A549 treated with Mapracorat at 1 μM for 4 hours (cell line): ENCODE results near the gene GP9. TPM values are rescaled to one million over a fixed set of nuclear protein-coding genes. Genes with fewer than 3 reads are reported as not detected.

Experiments used
- total RNA-seq: library from RNA; stranded (reverse); fragments of 200-300 nt; extraction: Qiagen RNA extraction; gene quantifications from 5 replicates; pipeline ENCODE4 v1.2.3, GENCODE V29; 2022

Gene GP9
- total RNA-seq = not detected in 5 replicates

DNA sequence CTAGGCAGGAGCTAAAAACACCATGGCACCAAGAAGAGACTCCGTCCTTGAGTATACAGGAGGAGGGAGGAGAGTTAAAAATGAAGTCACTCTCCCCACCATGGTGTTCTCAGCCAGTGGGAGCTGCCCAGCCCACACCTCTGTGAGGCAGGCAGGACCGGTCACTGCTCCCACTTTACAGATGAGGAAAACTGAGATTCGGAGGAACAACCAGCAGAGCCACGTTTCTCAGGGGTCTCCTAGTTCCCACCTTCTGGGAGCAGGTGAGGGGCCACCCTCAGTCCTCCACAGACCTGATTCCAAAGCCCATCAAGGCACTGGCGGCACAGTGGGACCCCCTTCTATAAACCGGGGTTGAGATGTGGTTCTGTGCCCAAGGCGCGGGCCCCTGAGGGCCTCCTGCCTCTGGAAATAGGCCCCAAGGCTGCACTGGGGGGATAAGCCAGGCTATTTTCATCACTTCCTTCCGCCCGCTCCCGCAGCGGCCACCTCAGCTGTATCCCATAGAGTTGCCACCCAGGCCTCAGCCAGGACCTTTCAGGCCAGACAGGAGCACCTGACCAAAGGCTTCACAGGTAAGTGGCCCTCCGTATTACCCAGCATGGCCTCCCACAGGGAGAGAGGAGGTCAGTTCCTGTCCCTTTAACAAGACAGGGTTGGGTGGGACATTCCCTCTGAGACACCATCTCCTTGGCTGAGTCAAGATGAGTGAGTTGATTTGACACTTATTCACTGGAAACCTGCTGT, at the start of gene GP9:
TSS of gene GP9 (plus strand) at position 504 of the 747 bp plus-strand sequence. CDS start 961 bp downstream, outside the sequence.

Other genes starting within 250 kb of the GP9 start
- gene ACAD9, start 181.2 kb upstream of the GP9 start, total RNA-seq = 23.3 to 25.0 TPM (median 24.0 TPM) in 5 replicates
- gene CFAP92, start 66.7 kb upstream of the GP9 start, total RNA-seq = 0.21 TPM in 1 of 5 replicates, not detected in the others
- not detected in 5 replicates for gene EFCC1, start 59.5 kb upstream of the GP9 start, total RNA-seq
- 3.3 to 6.9 TPM (median 6.1 TPM) in 5 replicates for gene RAB43, start 61.0 kb downstream of the GP9 start, total RNA-seq
- 19.3 to 25.3 TPM (median 20.5 TPM) in 5 replicates for gene ISY1, start 100.3 kb downstream of the GP9 start, total RNA-seq
- 344 to 361 TPM (median 350 TPM) in 5 replicates for gene CNBP, start 123.1 kb downstream of the GP9 start, total RNA-seq
- 71.4 to 89.8 TPM (median 78.3 TPM) in 5 replicates for gene COPG1, start 188.8 kb downstream of the GP9 start, total RNA-seq
- 39.3 to 46.9 TPM (median 42.5 TPM) in 5 replicates for gene HMCES, start 218.1 kb downstream of the GP9 start, total RNA-seq